Measurements from ENCODE around the gene ATP9B. TPM values are rescaled to one million over a fixed set of nuclear protein-coding genes. Genes with fewer than 3 reads are reported as not detected.
A peak's percentile ranks its signal among the peaks of the same experiment; 100 is the strongest.
"Not testable (repeated sequence)": the region's sequence is repeated elsewhere in the genome, so short reads cannot be mapped to it uniquely, and the experiment has no call there.

ATP9B gene
- total and polyA plus RNA-seq, 2 donors from 2014 or later, result 10.0 to 48.2 TPM

- Histone ChIP-seq H3K4me3 (ENCODE audit: low read length in 3 of 3) (no peak overlapping the region), H3K36me3 (ENCODE audit: control insufficient read depth in 2 of 3, insufficient read depth in 3 of 3, low read length in 3 of 3) (peaks cover 0 to 10% (median 4%) of the 10 kb centered on the region in 3 donors), H3K4me1 (ENCODE audit: control insufficient read depth in 2 of 3, insufficient read depth in 2 of 3, low read depth in 1 of 3, low read length in 3 of 3) (no peaks in the 10 kb centered on the region), H3K9ac (ENCODE audit: low read length in 3 of 3) (no peak overlapping the region), H3K27me3 (ENCODE audit: control insufficient read depth, insufficient read depth, low read length) (no peaks in the 10 kb centered on the region), H3K9me3 (ENCODE audit: control insufficient read depth in 2 of 3, insufficient read depth in 1 of 3, low read length in 3 of 3) (no peaks in the 10 kb centered on the region), H3K27ac (ENCODE audit: low read depth in 2 of 2, low read length in 2 of 2) (no peak overlapping the region)
- TF ChIP-seq CTCF (IDR thresholded peaks at IDR 0.05; ENCODE audit: borderline replicate concordance, extremely low read depth, insufficient read depth), result no peak
- intact Hi-C loops (cut with DNase I), result no loop called here
- DNase-seq (no peak), FAIRE-seq (no peak)
Measured at GRCh38 chr18:79374408-79375171, 305.4 kb downstream of the ATP9B start.

- Histone ChIP-seq H3K27me3 (ENCODE audit: control insufficient read depth, insufficient read depth, low read length) (no peaks in the 10 kb centered on the region), H3K9me3 (ENCODE audit: control insufficient read depth in 2 of 3, insufficient read depth in 1 of 3, low read length in 3 of 3) (no peaks in the 10 kb centered on the region), H3K27ac (ENCODE audit: low read depth in 2 of 2, low read length in 2 of 2) (no peak overlapping the region), H3K4me1 (ENCODE audit: control insufficient read depth in 2 of 3, insufficient read depth in 2 of 3, low read depth in 1 of 3, low read length in 3 of 3) (no peaks in the 10 kb centered on the region), H3K36me3 (ENCODE audit: control insufficient read depth in 2 of 3, insufficient read depth in 3 of 3, low read length in 3 of 3) (peaks cover 0 to 10% (median 4%) of the 10 kb centered on the region in 3 donors), H3K4me3 (ENCODE audit: low read length in 3 of 3) (no peak overlapping the region), H3K9ac (ENCODE audit: low read length in 3 of 3) (no peak overlapping the region)
- DNase-seq (no peak), FAIRE-seq (no peak)
- intact Hi-C loops (cut with DNase I), result no loop called here
- TF ChIP-seq CTCF (IDR thresholded peaks at IDR 0.05; ENCODE audit: borderline replicate concordance, extremely low read depth, insufficient read depth), result no peak
Measured at GRCh38 chr18:79375441-79376154, 306.4 kb downstream of the ATP9B start.

- H3K4me1 ChIP-seq (ENCODE audit: control insufficient read depth in 2 of 3, insufficient read depth in 2 of 3, low read depth in 1 of 3, low read length in 3 of 3); H3K9me3 ChIP-seq (ENCODE audit: control insufficient read depth in 2 of 3, insufficient read depth in 1 of 3, low read length in 3 of 3); H3K27me3 ChIP-seq (ENCODE audit: control insufficient read depth, insufficient read depth, low read length); H3K27ac ChIP-seq (ENCODE audit: low read depth in 2 of 2, low read length in 2 of 2); H3K4me3 ChIP-seq (ENCODE audit: low read length in 3 of 3); intact Hi-C loops (cut with DNase I); DNase-seq; FAIRE-seq; H3K9ac ChIP-seq (ENCODE audit: low read length in 3 of 3): not testable (repeated sequence)
- peaks cover 0 to 10% (median 2%) of the 10 kb centered on the region in 3 donors for H3K36me3 ChIP-seq (ENCODE audit: control insufficient read depth in 2 of 3, insufficient read depth in 3 of 3, low read length in 3 of 3)
Measured at GRCh38 chr18:79376661-79377060, 307.5 kb downstream of the ATP9B start.

GRCh38 chr18:79377187-79377891, 308.1 kb downstream of the ATP9B start:
- intact Hi-C loops (cut with DNase I), result no loop called here
- DNase-seq (peak in 2 of 5 donors; percentile 36 to 64), FAIRE-seq (no peak)
- H3K27me3 ChIP-seq (ENCODE audit: control insufficient read depth, insufficient read depth, low read length), result no peaks in the 10 kb centered on the region
- no peak overlapping the region for H3K9ac ChIP-seq (ENCODE audit: low read length in 3 of 3)
- H3K27ac ChIP-seq (ENCODE audit: low read depth in 2 of 2, low read length in 2 of 2), result no peak overlapping the region
- no peaks in the 10 kb centered on the region for H3K4me1 ChIP-seq (ENCODE audit: control insufficient read depth in 2 of 3, insufficient read depth in 2 of 3, low read depth in 1 of 3, low read length in 3 of 3)
- TF ChIP-seq CTCF (IDR thresholded peaks at IDR 0.05; ENCODE audit: borderline replicate concordance, extremely low read depth, insufficient read depth), result no peak
- peaks cover 0 to 10% (median 2%) of the 10 kb centered on the region in 3 donors for H3K36me3 ChIP-seq (ENCODE audit: control insufficient read depth in 2 of 3, insufficient read depth in 3 of 3, low read length in 3 of 3)
- no peak overlapping the region for H3K4me3 ChIP-seq (ENCODE audit: low read length in 3 of 3)
- no peaks in the 10 kb centered on the region for H3K9me3 ChIP-seq (ENCODE audit: control insufficient read depth in 2 of 3, insufficient read depth in 1 of 3, low read length in 3 of 3)
